Measurements from ENCODE around the gene SYNDIG1.

The SYNDIG1 gene

GRCh38 chr20:24483435-24484080, 14.1 kb downstream of the SYNDIG1 start:
- TF ChIP-seq CTCF (IDR thresholded peaks at IDR 0.05; ENCODE audit: low read depth, low read length, missing control alignments): no peak
- no peak for DNase-seq (ENCODE audit: low read depth)
- in situ Hi-C loops (cut with HindIII; ENCODE audit: low sequenced_read_pairs): no loop called here
- H3K4me3 ChIP-seq (ENCODE audit: low read depth, low read length): no peak overlapping the region

- DNase-seq (ENCODE audit: low read depth): no peak
- in situ Hi-C loops (cut with HindIII; ENCODE audit: low sequenced_read_pairs): no loop called here
- TF ChIP-seq CTCF (IDR thresholded peaks at IDR 0.05; ENCODE audit: low read depth, low read length, missing control alignments): no peak
- H3K4me3 ChIP-seq (ENCODE audit: low read depth, low read length): no peak overlapping the region
These were observed 14.6 kb downstream of the SYNDIG1 start for GRCh38 chr20:24484081-24484450.

- in situ Hi-C loops (cut with HindIII; ENCODE audit: low sequenced_read_pairs): no loop called here
- no peak overlapping the region for H3K4me3 ChIP-seq (ENCODE audit: low read depth, low read length)
- TF ChIP-seq CTCF (IDR thresholded peaks at IDR 0.05; ENCODE audit: low read depth, low read length, missing control alignments): no peak
- no peak for DNase-seq (ENCODE audit: low read depth)
These were observed 16.6 kb downstream of the SYNDIG1 start for GRCh38 chr20:24485981-24486380.

- TF ChIP-seq CTCF (IDR thresholded peaks at IDR 0.05; ENCODE audit: low read depth, low read length, missing control alignments): no peak
- no peak for DNase-seq (ENCODE audit: low read depth)
- no peak overlapping the region for H3K4me3 ChIP-seq (ENCODE audit: low read depth, low read length)
- in situ Hi-C loops (cut with HindIII; ENCODE audit: low sequenced_read_pairs): no loop called here
These were observed 17.8 kb downstream of the SYNDIG1 start for GRCh38 chr20:24487240-24487639.

GRCh38 chr20:24487648-24488047, 18.2 kb downstream of the SYNDIG1 start:
- no peak for TF ChIP-seq CTCF (IDR thresholded peaks at IDR 0.05; ENCODE audit: low read depth, low read length, missing control alignments)
- in situ Hi-C loops (cut with HindIII; ENCODE audit: low sequenced_read_pairs): no loop called here
- H3K4me3 ChIP-seq (ENCODE audit: low read depth, low read length): no peak overlapping the region
- no peak for DNase-seq (ENCODE audit: low read depth)

- in situ Hi-C loops (cut with HindIII; ENCODE audit: low sequenced_read_pairs): no loop called here
- no peak for TF ChIP-seq CTCF (IDR thresholded peaks at IDR 0.05; ENCODE audit: low read depth, low read length, missing control alignments)
- no peak overlapping the region for H3K4me3 ChIP-seq (ENCODE audit: low read depth, low read length)
- no peak for DNase-seq (ENCODE audit: low read depth)
These were observed 18.8 kb downstream of the SYNDIG1 start for GRCh38 chr20:24488064-24488799.

Measured in astrocyte of the cerebellum (primary cell).